Adrenal gland (tissue), 5 donors: Measurements from ENCODE around the gene PLA2G2C.

Experiments
- CTCF ChIP-seq, 6 experiments: fragments of 450-650 bp in 4 of 6; fragments of 200-600 bp in 2 of 6; sonication (generic) in 1 of 6; IDR thresholded peaks; 1 replicate in 5 of 6; 2 replicates in 1 of 6; pipeline versions ENCODE4 v1.5.1 to v1.8.0; 2016 to 2021; ENCODE audit warnings: antibody characterized with exemption in 6 of 6, mild to moderate bottlenecking in 2 of 6, moderate library complexity in 1 of 6
- POLR2A ChIP-seq, 2 donors: fragments of 450-650 bp; IDR thresholded peaks; one replicate each; pipeline ENCODE4 v1.6.1; 2017; ENCODE audit warnings: antibody characterized with exemption in 2 of 2, mild to moderate bottlenecking in 2 of 2, moderate library complexity in 1 of 2
- donor health status: DM: no; HTN: no; CAD: no.

- TF ChIP-seq CTCF (IDR thresholded peaks at IDR 0.05) (no peak), POLR2A (IDR thresholded peaks at IDR 0.05) (no peak)
These were observed 15.8 kb upstream of the PLA2G2C start for GRCh38 chr1:20202166-20202565.
